ENCODE measurements around the gene CHRNB2. TPM values are rescaled to one million over a fixed set of nuclear protein-coding genes. Genes with fewer than 3 reads are reported as not detected.
A peak's percentile ranks its signal among the peaks of the same experiment; 100 is the strongest.

The CHRNB2 gene
- total and polyA plus RNA-seq, 2 donors (not counting 1 experiment from before 2014, with no cell fraction given), result 0.03 TPM; not detected in 1

GRCh38 chr1:154584267-154584994 is 16.9 kb downstream of the CHRNB2 start:
- Histone ChIP-seq H3K27me3 (replicated peaks in 1 of 4; ENCODE audit: control extremely low read depth in 1 of 4, control insufficient read depth in 3 of 4, insufficient read depth in 4 of 4, low read length in 3 of 4) (no peaks in the 10 kb centered on the region), H3K4me1 (ENCODE audit: control insufficient read depth in 2 of 2, insufficient read depth in 2 of 2, low read length in 2 of 2) (peaks cover 4 to 18% of the 10 kb centered on the region in 2 donors), H3K9ac (ENCODE audit: low read length) (no peak overlapping the region), H2AFZ (ENCODE audit: insufficient read depth, low read depth, low read length, poor library complexity, severe bottlenecking) (no peak overlapping the region), H3K79me2 (ENCODE audit: control insufficient read depth, insufficient read depth, low read length) (no peaks in the 10 kb centered on the region), H3K4me2 (replicated peaks; ENCODE audit: low read depth, low read length, poor library complexity, severe bottlenecking) (no peak overlapping the region), H3K36me3 (replicated peaks in 1 of 2; ENCODE audit: control extremely low read depth in 1 of 2, control insufficient read depth in 1 of 2, extremely low read depth in 1 of 2, insufficient read depth in 2 of 2, low read length in 1 of 2) (peaks cover 8 to 94% of the 10 kb centered on the region in 2 experiments), H4K20me1 (ENCODE audit: control insufficient read depth, insufficient read depth, low read length, poor library complexity, severe bottlenecking) (peaks cover 26% of the 10 kb centered on the region), H3K27ac (ENCODE audit: low read length in 2 of 2) (no peak overlapping the region), H3K4me3 (ENCODE audit: control extremely low read depth in 1 of 5, extremely low read depth in 1 of 5, insufficient read depth in 1 of 5, low read depth in 2 of 5, low read length in 4 of 5) (no peak overlapping the region), H3K9me3 (ENCODE audit: control extremely low read depth in 1 of 3, control insufficient read depth in 2 of 3, insufficient read depth in 1 of 3, low read length in 2 of 3) (no peaks in the 10 kb centered on the region)
- Mint-ChIP-seq H3K4me3 (no peak overlapping the region), H3K27ac (peak overlapping the region; percentile 59), H3K27me3 (no peaks in the 10 kb centered on the region), H3K4me1 (peaks cover 16% of the 10 kb centered on the region), H3K9me3 (ENCODE audit: insufficient read depth) (no peaks in the 10 kb centered on the region)
- ATAC-seq (ENCODE audit: low read depth), result peak; percentile 31
- intact Hi-C loops (cut with micrococcal nuclease), result no loop called here
- POLR2A ChIA-PET, result no interaction called here
- peak; percentile 43 for DNase-seq
- TF ChIP-seq CTCF (IDR thresholded peaks at IDR 0.05) (no peak), EZH2 (IDR thresholded peaks at IDR 0.05; ENCODE audit: borderline replicate concordance, insufficient read depth, low read depth, low read length, poor library complexity, severe bottlenecking) (no peak)
- CTCF ChIA-PET, result interaction anchor here (0.5 kb wide), 1 partner anchor 176 kb away, joined by 3 read pairs; no protein-coding TSS in a partner anchor
- 96% methylated on average over 3 of the region's 9 CpGs for WGBS (ENCODE audit: insufficient coverage)

- Mint-ChIP-seq H3K9me3 (ENCODE audit: insufficient read depth) (no peaks in the 10 kb centered on the region), H3K27me3 (no peaks in the 10 kb centered on the region), H3K4me3 (no peak overlapping the region), H3K27ac (no peak overlapping the region), H3K4me1 (peaks cover 16% of the 10 kb centered on the region)
- ChIA-PET CTCF (interaction anchor here (0.6 kb wide), 1 partner anchor 510 kb away, joined by 3 read pairs; no protein-coding TSS in a partner anchor), POLR2A (no interaction called here)
- H4K20me1 ChIP-seq (ENCODE audit: control insufficient read depth, insufficient read depth, low read length, poor library complexity, severe bottlenecking), result peaks cover 41% of the 10 kb centered on the region
- H3K79me2 ChIP-seq (ENCODE audit: control insufficient read depth, insufficient read depth, low read length), result no peaks in the 10 kb centered on the region
- no peak overlapping the region for H3K27ac ChIP-seq (ENCODE audit: low read length in 2 of 2)
- H3K9ac ChIP-seq (ENCODE audit: low read length), result no peak overlapping the region
- H2AFZ ChIP-seq (ENCODE audit: insufficient read depth, low read depth, low read length, poor library complexity, severe bottlenecking), result no peak overlapping the region
- DNase-seq, result no peak
- WGBS (ENCODE audit: insufficient coverage), result 98% methylated on average over 8 of the region's 10 CpGs
- H3K27me3 ChIP-seq (replicated peaks in 1 of 4; ENCODE audit: control extremely low read depth in 1 of 4, control insufficient read depth in 3 of 4, insufficient read depth in 4 of 4, low read length in 3 of 4), result no peaks in the 10 kb centered on the region
- H3K4me3 ChIP-seq (ENCODE audit: control extremely low read depth in 1 of 5, extremely low read depth in 1 of 5, insufficient read depth in 1 of 5, low read depth in 2 of 5, low read length in 4 of 5), result no peak overlapping the region
- intact Hi-C loops (cut with micrococcal nuclease), result no loop called here
- no peak for ATAC-seq (ENCODE audit: low read depth)
- H3K36me3 ChIP-seq (replicated peaks in 1 of 2; ENCODE audit: control extremely low read depth in 1 of 2, control insufficient read depth in 1 of 2, extremely low read depth in 1 of 2, insufficient read depth in 2 of 2, low read length in 1 of 2), result peaks cover 10 to 95% of the 10 kb centered on the region in 2 experiments
- TF ChIP-seq EZH2 (IDR thresholded peaks at IDR 0.05; ENCODE audit: borderline replicate concordance, insufficient read depth, low read depth, low read length, poor library complexity, severe bottlenecking), result no peak
- TF ChIP-seq CTCF (IDR thresholded peaks at IDR 0.05), result no peak
- H3K4me1 ChIP-seq (ENCODE audit: control insufficient read depth in 2 of 2, insufficient read depth in 2 of 2, low read length in 2 of 2), result peaks cover 4 to 18% of the 10 kb centered on the region in 2 donors
- H3K4me2 ChIP-seq (replicated peaks; ENCODE audit: low read depth, low read length, poor library complexity, severe bottlenecking), result no peak overlapping the region
- H3K9me3 ChIP-seq (ENCODE audit: control extremely low read depth in 1 of 3, control insufficient read depth in 2 of 3, insufficient read depth in 1 of 3, low read length in 2 of 3), result no peaks in the 10 kb centered on the region
Observed at GRCh38 chr1:154586231-154586630, 18.7 kb downstream of the CHRNB2 start.

Data from B cell (primary cell).